CD4-positive, alpha-beta T cell (primary cell): ENCODE measurements around the gene GPR137. TPM values are rescaled to one million over a fixed set of nuclear protein-coding genes. Genes with fewer than 3 reads are reported as not detected.

Experiments
- ATAC-seq: fragments of 200-7000 bp; cut with Tn5 transposase; one replicate; pipeline ENCODE4 v1.10.0; 2022; ENCODE audit warnings: mild to moderate bottlenecking; ENCODE audit not compliant: poor library complexity
- CTCF ChIA-PET: fragments of 350-600 bp; sonication (Branson Sonifier 250); formaldehyde crosslinking; loops from one replicate; lab custom pipeline; 2021; ENCODE audit warnings: antibody characterized with exemption, inconsistent platforms; lab: Charles Lee
- POLR2A ChIA-PET: fragments of 350-600 bp; sonication (Branson Sonifier 250); formaldehyde crosslinking; loops from one replicate; lab custom pipeline; 2021; ENCODE audit warnings: antibody characterized with exemption, inconsistent platforms; lab: Charles Lee
- DNase-seq, 14 experiments: peaks; one replicate each; pipeline ENCODE4 v3.0.0-alpha.2; 2013 to 2020; ENCODE audit warnings: mixed read lengths in 2 of 14
- H3K27ac ChIP-seq, 2 donors: one replicate each; pipeline versions ENCODE4 v1.5.1 to v1.7.0; 2013; ENCODE audit warnings: low read length in 2 of 2, low read depth in 1 of 2, mild to moderate bottlenecking in 1 of 2
- H3K27me3 ChIP-seq, 2 experiments: 1 replicate in 1 of 2; 2 replicates in 1 of 2; pipeline versions ENCODE4 v1.6.1 to v1.7.0; 2013; ENCODE audit warnings: low read length in 2 of 2, control low read depth in 1 of 2, mild to moderate bottlenecking in 1 of 2, moderate library complexity in 1 of 2; ENCODE audit not compliant: insufficient read depth in 2 of 2, control insufficient read depth in 1 of 2
- H3K36me3 ChIP-seq: one replicate; pipeline ENCODE4 v1.6.1; 2013; ENCODE audit warnings: low read length, control low read depth; ENCODE audit not compliant: insufficient read depth
- H3K4me1 ChIP-seq: one replicate; pipeline ENCODE4 v1.6.1; 2013; ENCODE audit warnings: low read length, control low read depth; ENCODE audit not compliant: insufficient read depth
- H3K4me3 ChIP-seq: one replicate; pipeline ENCODE4 v1.5.1; 2013; ENCODE audit warnings: mild to moderate bottlenecking, low read length, moderate library complexity
- H3K9me3 ChIP-seq, 2 experiments: 1 replicate in 1 of 2; 2 replicates in 1 of 2; pipeline versions ENCODE4 v1.6.1 to v1.7.0; 2013; ENCODE audit warnings: low read length in 2 of 2, mild to moderate bottlenecking in 2 of 2, control low read depth in 1 of 2, moderate library complexity in 1 of 2; ENCODE audit not compliant: control insufficient read depth in 1 of 2, insufficient read depth in 1 of 2
- H3K27ac Mint-ChIP-seq: one replicate; pipeline ENCODE4 v1.8.0; 2020; ENCODE audit warnings: mixed read lengths
- H3K27me3 Mint-ChIP-seq: one replicate; pipeline ENCODE4 v1.8.0; 2021; ENCODE audit warnings: mixed read lengths
- H3K36me3 Mint-ChIP-seq: one replicate; pipeline ENCODE4 v1.8.0; 2021; ENCODE audit warnings: low read depth, mixed read lengths
- H3K4me1 Mint-ChIP-seq: one replicate; pipeline ENCODE4 v1.8.0; 2021; ENCODE audit warnings: low read depth, mixed read lengths
- H3K4me3 Mint-ChIP-seq: one replicate; pipeline ENCODE4 v1.8.0; 2020; ENCODE audit warnings: mild to moderate bottlenecking, mixed read lengths
- H3K9me3 Mint-ChIP-seq: one replicate; pipeline ENCODE4 v1.8.0; 2020; ENCODE audit warnings: mixed read lengths
- intact Hi-C, 2 experiments: fragments of 100-400 bp; cut with DNase I in 1 of 2; cut with micrococcal nuclease in 1 of 2; formaldehyde crosslinking; loops; one replicate each; pipeline versions ENCODE4 v1.15.1 to v1.9.0; 2023 to 2025; cut with DNase I, micrococcal nuclease
- total RNA-seq, 174 experiments: library from RNA in 2 of 174; stranded (reverse) in 2 of 174; gene quantifications; one replicate each; pipeline ENCODE4 v1.2.3 and lab custom pipeline; 2021 to 2026
- TF ChIP-seq, protein P1 (sequence below): fragments of 200-600 bp; IDR thresholded peaks from one replicate; pipeline ENCODE4 v1.8.0; 2022; ENCODE audit warnings: antibody characterized with exemption, mild to moderate bottlenecking

Gene GPR137
- total RNA-seq, 2 experiments from 2014 or later, result 13.8 to 16.6 TPM

GRCh38 chr11:64284048-64284961 lies 1.3 kb upstream of the GPR137 start, which contains the start of gene BAD:
TSS of gene BAD (minus strand) at chr11:64284665. CDS start at chr11:64284368, 297 bp downstream.
- intact Hi-C loops, result loop anchor here in 1 of 2 experiments (2.0 kb wide), 1 partner anchor 44 kb away; the partner anchor contains the start of gene FKBP2

GRCh38 chr11:64285885-64286800 lies 495 bp downstream of the GPR137 start:
- H3K27me3 ChIP-seq, result peaks cover 10 to 12% of the 10 kb centered on the region in 2 experiments
- ChIA-PET POLR2A (interaction anchor here (1.5 to 5.3 kb wide), 8 partner anchors 16 to 1621 kb away, joined by 4 to 125 read pairs (median 11); partner anchors contain the start of genes C11orf98, CSKMT, ESRRA and PPP1R14B), CTCF (interaction anchor here (0.6 to 3.9 kb wide), 4 partner anchors 15 to 1519 kb away, joined by 3 to 21 read pairs (median 15); partner anchors contain the start of gene CATSPERZ)
- DNase-seq, result peak in 3 of 14 experiments; percentile 22 to 68 (median 57)
- H3K36me3 ChIP-seq, result peaks cover 13% of the 10 kb centered on the region
- Mint-ChIP-seq H3K27me3 (peaks cover 8% of the 10 kb centered on the region), H3K4me1 (peaks cover 26% of the 10 kb centered on the region), H3K9me3 (no peaks in the 10 kb centered on the region), H3K4me3 (peak overlapping the region; percentile 90), H3K36me3 (peaks cover 5% of the 10 kb centered on the region), H3K27ac (peak overlapping the region; percentile 88)
- peaks cover 0 to 4% of the 10 kb centered on the region in 2 experiments for H3K9me3 ChIP-seq
- intact Hi-C loops, result loop anchor here (1.0 to 2.0 kb wide), 6 partner anchors 16 to 45 kb away; partner anchors contain the start of genes FKBP2 (in 2 of the 2) and TRMT112 (in 1 of the 2)
- H3K4me1 ChIP-seq, result peaks cover 40% of the 10 kb centered on the region
- TF ChIP-seq, protein P1, sequence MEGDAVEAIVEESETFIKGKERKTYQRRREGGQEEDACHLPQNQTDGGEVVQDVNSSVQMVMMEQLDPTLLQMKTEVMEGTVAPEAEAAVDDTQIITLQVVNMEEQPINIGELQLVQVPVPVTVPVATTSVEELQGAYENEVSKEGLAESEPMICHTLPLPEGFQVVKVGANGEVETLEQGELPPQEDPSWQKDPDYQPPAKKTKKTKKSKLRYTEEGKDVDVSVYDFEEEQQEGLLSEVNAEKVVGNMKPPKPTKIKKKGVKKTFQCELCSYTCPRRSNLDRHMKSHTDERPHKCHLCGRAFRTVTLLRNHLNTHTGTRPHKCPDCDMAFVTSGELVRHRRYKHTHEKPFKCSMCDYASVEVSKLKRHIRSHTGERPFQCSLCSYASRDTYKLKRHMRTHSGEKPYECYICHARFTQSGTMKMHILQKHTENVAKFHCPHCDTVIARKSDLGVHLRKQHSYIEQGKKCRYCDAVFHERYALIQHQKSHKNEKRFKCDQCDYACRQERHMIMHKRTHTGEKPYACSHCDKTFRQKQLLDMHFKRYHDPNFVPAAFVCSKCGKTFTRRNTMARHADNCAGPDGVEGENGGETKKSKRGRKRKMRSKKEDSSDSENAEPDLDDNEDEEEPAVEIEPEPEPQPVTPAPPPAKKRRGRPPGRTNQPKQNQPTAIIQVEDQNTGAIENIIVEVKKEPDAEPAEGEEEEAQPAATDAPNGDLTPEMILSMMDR, result no peak
- ATAC-seq, result no peak
- peak overlapping the region; percentile 59 to 99 for H3K27ac ChIP-seq
- H3K4me3 ChIP-seq, result peak overlapping the region; percentile 97

More at GRCh38 chr11:64284048-64284961, 1.3 kb upstream of the GPR137 start, which contains the start of gene BAD:
- peak within 1 kb of the TSS; percentile 99 to 100 for H3K27ac ChIP-seq
- peak within 1 kb of the TSS; percentile 97 for H3K4me3 ChIP-seq
- H3K27me3 ChIP-seq, result no peaks in the 10 kb centered on the region
- Mint-ChIP-seq H3K36me3 (peaks cover 5% of the 10 kb centered on the region), H3K4me1 (peaks cover 21% of the 10 kb centered on the region), H3K9me3 (no peaks in the 10 kb centered on the region), H3K4me3 (peak within 1 kb of the TSS; percentile 93), H3K27me3 (no peaks in the 10 kb centered on the region), H3K27ac (peak within 1 kb of the TSS; percentile 97)
- H3K4me1 ChIP-seq, result peaks cover 37% of the 10 kb centered on the region
- TF ChIP-seq, protein P1, result no peak
- DNase-seq (peak; percentile 87 to 95 (median 91)), ATAC-seq (peak; percentile 77)
- ChIA-PET CTCF (interaction anchor here (0.9 to 5.8 kb wide), 5 partner anchors 13 to 80 kb away, joined by 3 to 36 read pairs (median 20); partner anchors contain the start of genes CATSPERZ and PRDX5), POLR2A (interaction anchor here (0.7 to 5.3 kb wide), 18 partner anchors 10 to 1619 kb away, joined by 3 to 125 read pairs (median 6); partner anchors contain the start of genes C11orf98, CATSPERZ, CSKMT and ESRRA)
- no peaks in the 10 kb centered on the region for H3K9me3 ChIP-seq
- peaks cover 13% of the 10 kb centered on the region for H3K36me3 ChIP-seq
